ENCODE results near the gene RXFP3.
A peak's percentile ranks its signal among the peaks of the same experiment; 100 is the strongest.
"Not testable (repeated sequence)": the region's sequence is repeated elsewhere in the genome, so short reads cannot be mapped to it uniquely, and the experiment has no call there.

Gene RXFP3

GRCh38 chr5:33892620-33893137 is 43.5 kb upstream of the RXFP3 start:
- TF ChIP-seq CTCF (IDR thresholded peaks at IDR 0.05; ENCODE audit: low read depth, low read length), result no peak
- peak; percentile 91 for DNase-seq (ENCODE audit: extremely low read depth, low read depth)

- DNase-seq (ENCODE audit: extremely low read depth, low read depth), result no peak
- no peak for TF ChIP-seq CTCF (IDR thresholded peaks at IDR 0.05; ENCODE audit: low read depth, low read length)
Observed at GRCh38 chr5:33894566-33894965, 41.6 kb upstream of the RXFP3 start.

GRCh38 chr5:33901156-33901555 is 35.0 kb upstream of the RXFP3 start:
- no peak for TF ChIP-seq CTCF (IDR thresholded peaks at IDR 0.05; ENCODE audit: low read depth, low read length)
- peak; percentile 80 for DNase-seq (ENCODE audit: extremely low read depth, low read depth)

- DNase-seq (ENCODE audit: extremely low read depth, low read depth), result no peak
- TF ChIP-seq CTCF (IDR thresholded peaks at IDR 0.05; ENCODE audit: low read depth, low read length), result no peak
Observed at GRCh38 chr5:33903118-33903517, 33.1 kb upstream of the RXFP3 start.

- DNase-seq (ENCODE audit: extremely low read depth, low read depth), result no peak
- TF ChIP-seq CTCF (IDR thresholded peaks at IDR 0.05; ENCODE audit: low read depth, low read length), result no peak
Observed at GRCh38 chr5:33905381-33905780, 30.8 kb upstream of the RXFP3 start.

GRCh38 chr5:33906248-33906647 is 29.9 kb upstream of the RXFP3 start:
- DNase-seq (ENCODE audit: extremely low read depth, low read depth), result not testable (repeated sequence)

GRCh38 chr5:33914844-33915243 is 21.3 kb upstream of the RXFP3 start:
- not testable (repeated sequence) for DNase-seq (ENCODE audit: extremely low read depth, low read depth)

- no peak for TF ChIP-seq CTCF (IDR thresholded peaks at IDR 0.05; ENCODE audit: low read depth, low read length)
- DNase-seq (ENCODE audit: extremely low read depth, low read depth), result no peak
Observed at GRCh38 chr5:33921002-33921401, 15.2 kb upstream of the RXFP3 start.
